Left lung (tissue), 10 donors: ENCODE data around the gene TANC2. TPM values are rescaled to one million over a fixed set of nuclear protein-coding genes. Genes with fewer than 3 reads are reported as not detected.
"Not testable (repeated sequence)": the region's sequence is repeated elsewhere in the genome, so short reads cannot be mapped to it uniquely, and the experiment has no call there.

Source experiments
- ATAC-seq: fragments of 200-7000 bp; cut with Tn5 transposase; one replicate; pipeline ENCODE4 v1.9.1; 2020; ENCODE audit warnings: moderate library complexity
- DNase-seq, 4 donors: peaks; one replicate each; pipeline ENCODE4 v3.0.0-alpha.2; 2013 to 2020
- H3K27ac ChIP-seq, 2 donors: fragments of 200-600 bp; sonication (generic) in 1 of 2; one replicate each; pipeline versions ENCODE4 v1.5.0 to v1.8.0; 2020 to 2021
- H3K27me3 ChIP-seq, 2 donors: fragments of 200-600 bp; sonication (generic) in 1 of 2; one replicate each; pipeline versions ENCODE4 v1.5.0 to v1.8.0; 2020 to 2021
- H3K36me3 ChIP-seq, 2 donors: fragments of 200-600 bp; sonication (generic) in 1 of 2; one replicate each; pipeline versions ENCODE4 v1.5.0 to v1.8.0; 2020 to 2021
- H3K4me1 ChIP-seq, 2 donors: fragments of 200-600 bp; one replicate each; pipeline ENCODE4 v1.8.0; 2021
- H3K4me3 ChIP-seq, 2 donors: fragments of 200-600 bp; sonication (generic) in 1 of 2; one replicate each; pipeline versions ENCODE4 v1.5.0 to v1.8.0; 2020 to 2021; ENCODE audit warnings: mild to moderate bottlenecking in 1 of 2
- H3K9me3 ChIP-seq, 2 donors: fragments of 200-600 bp; sonication (generic) in 1 of 2; one replicate each; pipeline versions ENCODE4 v1.5.0 to v1.8.0; 2020 to 2021
- CTCF ChIP-seq, 2 donors: fragments of 200-600 bp; sonication (generic) in 1 of 2; IDR thresholded peaks; one replicate each; pipeline versions ENCODE4 v1.5.0 to v1.8.0; 2021; ENCODE audit warnings: antibody characterized with exemption in 2 of 2
- intact Hi-C, 2 donors: fragments of 100-400 bp; cut with DNase I; formaldehyde crosslinking; loops; one replicate each; pipeline versions ENCODE4 v1.11.2 to v1.14.2; 2022
- polyA plus RNA-seq, 6 donors: library from polyadenylated mRNA; unstranded; fragments of 120-200 nt; gene quantifications; one replicate each; pipeline ENCODE4 v1.2.1, GENCODE V29; 2013; ENCODE audit not compliant: insufficient read length in 6 of 6
- total RNA-seq, 2 donors: library from RNA; stranded (reverse); fragmentation: NEBNext Ultra II Directional; extraction: Animal tissue kit (Norgen Biotek cat#: 25700); gene quantifications; one replicate each; pipeline ENCODE4 v1.2.1, GENCODE V29; 2021
- donor health status: DM: no; HTN: yes; CAD: no.
- donor health status: DM: no; HTN: no; CAD: no.

The TANC2 gene
- total and polyA plus RNA-seq, 8 donors: 32.5 to 119 (median 36.8) TPM

DNA sequence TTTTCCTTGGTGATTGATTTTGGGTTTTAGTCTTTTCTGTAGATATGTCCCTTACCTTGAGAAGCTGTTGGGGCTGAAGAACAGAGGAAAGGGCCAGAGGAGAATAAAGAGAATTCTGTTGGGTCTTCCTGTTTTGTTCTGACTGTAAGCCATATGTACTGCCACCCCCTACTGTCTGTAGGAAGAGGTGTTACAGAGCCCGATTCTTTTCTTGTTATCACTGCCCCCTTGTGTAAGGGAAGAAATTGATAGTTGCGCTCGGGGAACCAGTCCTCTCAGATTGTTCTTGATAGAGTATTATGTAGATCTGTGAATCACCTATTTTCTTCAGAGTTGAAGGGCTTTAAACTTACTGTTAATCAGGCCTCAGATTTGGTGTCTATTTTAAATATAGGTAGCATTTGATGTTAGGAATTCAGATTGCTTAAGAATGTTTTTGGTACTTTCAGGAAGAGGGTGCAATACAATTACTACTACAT, 2.4 kb downstream of the TANC2 start:
- ATAC-seq (peak; percentile 81), DNase-seq (peak in 2 of 4 donors; percentile 61 to 82)
- H3K4me3 ChIP-seq: peak overlapping the region; percentile 81 to 83
- no peaks in the 10 kb centered on the region for H3K27me3 ChIP-seq
- H3K36me3 ChIP-seq: no peaks in the 10 kb centered on the region
- intact Hi-C loops: loop anchor here in 1 of 2 donors (2.0 kb wide), 1 partner anchor 266 kb away; no protein-coding TSS in a partner anchor
- H3K9me3 ChIP-seq: no peaks in the 10 kb centered on the region
- peak overlapping the region in 1 of 2 donors; percentile 22 for H3K27ac ChIP-seq
- peaks cover 6 to 40% of the 10 kb centered on the region in 2 donors for H3K4me1 ChIP-seq
- TF ChIP-seq CTCF (IDR thresholded peaks at IDR 0.05): peak; percentile 72 to 88

DNA sequence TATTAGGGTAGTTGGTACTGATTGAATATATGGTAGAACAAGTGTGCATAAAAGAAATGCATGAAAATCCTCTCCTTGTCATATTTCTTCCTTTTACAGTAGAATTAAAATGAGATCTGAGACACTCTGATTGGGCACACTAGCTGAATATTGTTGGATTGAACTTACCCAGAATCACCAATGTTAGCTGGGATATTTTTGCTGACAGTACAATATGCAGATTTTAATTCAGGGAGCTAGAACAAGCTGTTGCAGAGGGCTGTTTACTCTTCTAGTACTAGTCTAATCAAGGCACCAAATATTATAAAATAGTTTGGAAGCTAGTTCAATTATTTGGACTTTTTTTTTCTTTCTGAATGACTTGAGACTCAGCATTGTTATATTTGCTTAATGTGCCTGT, 4.6 kb downstream of the TANC2 start:
- intact Hi-C loops: no loop called here
- Histone ChIP-seq H3K27me3 (no peaks in the 10 kb centered on the region), H3K9me3 (no peaks in the 10 kb centered on the region), H3K27ac (no peak overlapping the region), H3K4me1 (peaks cover 6 to 36% of the 10 kb centered on the region in 2 donors), H3K36me3 (no peaks in the 10 kb centered on the region), H3K4me3 (no peak overlapping the region)
- no peak for DNase-seq
- no peak for TF ChIP-seq CTCF (IDR thresholded peaks at IDR 0.05)
- no peak for ATAC-seq

DNA sequence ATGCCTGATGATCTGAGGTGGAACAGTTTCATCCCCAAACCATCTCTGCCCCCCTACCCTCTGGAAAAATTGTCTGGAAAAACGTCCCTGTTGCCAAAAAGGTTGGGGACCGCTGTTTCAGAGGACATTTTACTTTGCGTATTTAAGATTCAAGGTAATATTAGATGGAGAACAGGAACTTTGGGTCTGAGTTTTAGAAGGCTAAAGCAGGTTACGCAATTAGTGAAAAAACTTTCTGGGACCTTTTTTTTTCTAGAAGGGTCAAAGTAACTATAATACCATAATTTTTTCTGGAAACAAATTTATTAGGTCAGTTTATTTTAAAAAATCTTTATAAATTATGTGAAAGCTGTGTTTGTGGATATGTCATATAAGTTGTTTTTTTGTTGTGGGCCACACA, 5.8 kb downstream of the TANC2 start:
- TF ChIP-seq CTCF (IDR thresholded peaks at IDR 0.05): no peak
- intact Hi-C loops: no loop called here
- ATAC-seq: no peak

GRCh38 chr17:62974788-62975187, 8.8 kb downstream of the TANC2 start:
- no peak for ATAC-seq
- Histone ChIP-seq H3K36me3 (no peaks in the 10 kb centered on the region), H3K27ac (no peak overlapping the region), H3K9me3 (peaks cover 0 to 3% of the 10 kb centered on the region in 2 donors), H3K4me1 (peaks cover 0 to 9% of the 10 kb centered on the region in 2 donors), H3K4me3 (no peak overlapping the region), H3K27me3 (no peaks in the 10 kb centered on the region)
- intact Hi-C loops: no loop called here
- no peak for TF ChIP-seq CTCF (IDR thresholded peaks at IDR 0.05)
- no peak for DNase-seq

More for the DNA sequence above, 5.8 kb downstream of the TANC2 start:
- Histone ChIP-seq H3K27me3 (no peaks in the 10 kb centered on the region), H3K4me3 (no peak overlapping the region), H3K4me1 (peaks cover 6 to 35% of the 10 kb centered on the region in 2 donors), H3K9me3 (peaks cover 0 to 3% of the 10 kb centered on the region in 2 donors), H3K27ac (no peak overlapping the region), H3K36me3 (no peaks in the 10 kb centered on the region)
- no peak for DNase-seq

DNA sequence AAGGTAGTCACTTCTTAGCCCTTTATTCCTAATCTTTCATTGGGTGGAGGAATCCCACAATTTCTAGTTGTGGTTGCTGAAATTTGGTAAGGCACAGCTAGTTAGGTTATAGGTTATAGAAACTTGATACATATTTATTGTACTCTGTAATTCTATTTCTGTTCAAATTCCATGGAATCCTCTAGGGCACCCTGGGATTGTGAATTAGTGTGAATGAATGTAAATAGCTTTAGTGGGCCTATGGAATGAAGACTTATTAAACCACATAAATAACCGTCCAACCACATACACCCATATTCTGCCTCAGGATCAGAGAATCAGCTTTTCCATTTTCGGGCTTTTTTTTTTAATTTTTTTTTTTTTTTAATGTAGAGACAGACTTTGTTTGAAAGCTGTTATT, 9.2 kb downstream of the TANC2 start:
- intact Hi-C loops: no loop called here

GRCh38 chr17:62976643-62977231, 10.7 kb downstream of the TANC2 start:
- intact Hi-C loops, DNase-seq, ATAC-seq, H3K9me3 ChIP-seq, H3K27me3 ChIP-seq, H3K36me3 ChIP-seq, H3K4me3 ChIP-seq, H3K27ac ChIP-seq, H3K4me1 ChIP-seq: not testable (repeated sequence)

More for the DNA sequence above, 9.2 kb downstream of the TANC2 start:
- no peak for TF ChIP-seq CTCF (IDR thresholded peaks at IDR 0.05)
- DNase-seq (no peak), ATAC-seq (no peak)
- H3K4me1 ChIP-seq: peaks cover 0 to 5% of the 10 kb centered on the region in 2 donors
- no peaks in the 10 kb centered on the region for H3K36me3 ChIP-seq
- H3K4me3 ChIP-seq: no peak overlapping the region
- H3K27ac ChIP-seq: no peak overlapping the region
- peaks cover 0 to 3% of the 10 kb centered on the region in 2 donors for H3K9me3 ChIP-seq
- H3K27me3 ChIP-seq: no peaks in the 10 kb centered on the region
